Upper lobe of left lung (tissue), 6 donors: ENCODE measurements around the gene KL. TPM values are rescaled to one million over a fixed set of nuclear protein-coding genes. Genes with fewer than 3 reads are reported as not detected.

Experiments
- ATAC-seq, 2 donors: fragments of 200-7000 bp; cut with Tn5 transposase; one replicate each; pipeline ENCODE4 v1.9.1; 2022; ENCODE audit warnings: mild to moderate bottlenecking in 2 of 2, moderate library complexity in 2 of 2; ENCODE audit not compliant: low FRiP score in 2 of 2
- DNase-seq, 2 donors: peaks; one replicate each; pipeline ENCODE4 v3.0.0-alpha.2; 2019 to 2020
- H3K27ac ChIP-seq, 4 donors: fragments of 200-600 bp; sonication (generic); one replicate each; pipeline ENCODE4 v1.5.1; 2016 to 2019
- H3K27me3 ChIP-seq, 4 donors: fragments of 200-600 bp; sonication (generic); one replicate each; pipeline ENCODE4 v1.5.1; 2017 to 2019
- H3K36me3 ChIP-seq, 4 donors: fragments of 200-600 bp; sonication (generic); one replicate each; pipeline ENCODE4 v1.5.1; 2016 to 2019
- H3K4me1 ChIP-seq, 4 donors: fragments of 200-600 bp; sonication (generic); one replicate each; pipeline ENCODE4 v1.5.1; 2018 to 2019
- H3K4me3 ChIP-seq, 4 donors: fragments of 200-600 bp; sonication (generic); one replicate each; pipeline ENCODE4 v1.5.1; 2017 to 2019; ENCODE audit warnings: mild to moderate bottlenecking in 2 of 4, moderate library complexity in 1 of 4
- H3K9me3 ChIP-seq, 4 donors: fragments of 200-600 bp; sonication (generic); one replicate each; pipeline ENCODE4 v1.5.1; 2018 to 2019
- CTCF ChIP-seq, 6 experiments: fragments of 450-650 bp in 4 of 6; fragments of 200-600 bp in 2 of 6; sonication (generic) in 2 of 6; IDR thresholded peaks; one replicate each; pipeline ENCODE4 v1.5.1; 2016 to 2019; ENCODE audit warnings: antibody characterized with exemption in 6 of 6
- EP300 ChIP-seq, 4 donors: sonication (generic); formaldehyde crosslinking; IDR thresholded peaks; one replicate each; pipeline ENCODE4 v1.5.1; 2017; ENCODE audit warnings: antibody characterized with exemption in 4 of 4, control low read depth in 2 of 4
- POLR2A ChIP-seq, 4 donors: fragments of 450-650 bp; IDR thresholded peaks; one replicate each; pipeline ENCODE4 v1.5.1; 2016 to 2017; ENCODE audit warnings: antibody characterized with exemption in 4 of 4, mild to moderate bottlenecking in 2 of 4
- POLR2AphosphoS5 ChIP-seq, 2 donors: sonication (generic); formaldehyde crosslinking; IDR thresholded peaks; one replicate each; pipeline ENCODE4 v1.5.1; 2017; ENCODE audit warnings: antibody characterized with exemption in 2 of 2
- WGBS, 2 donors: methylation state at CpG; one replicate each; pipeline ENCODE4 v1.1.5; 2017 to 2018; 5-methylcytosine and 5-hydroxymethylcytosine counted together
- total RNA-seq, 6 donors: library from RNA; depleted of rRNA in 4 of 6; stranded (reverse); fragments of >200 nt in 4 of 6; gene quantifications; one replicate each; pipeline versions ENCODE4 v1.1.0 to v1.2.1, GENCODE V29; 2016 to 2021
- donor health status: DM: no; HTN: no; CAD: no; lungs with moderate emphysema.
- donor health status: DM: no; HTN: yes; CAD: no; lungs with severe emphysema.

Gene KL
- total RNA-seq, 6 donors from 2014 or later, result 4.7 to 11.2 (median 7.7) TPM

GRCh38 chr13:33079960-33080359 is 63.7 kb downstream of the KL start:
- ATAC-seq, result peak in 1 of 2 donors; percentile 53
- no peak for TF ChIP-seq EP300 (IDR thresholded peaks at IDR 0.05)
- no peak for TF ChIP-seq POLR2AphosphoS5 (IDR thresholded peaks at IDR 0.05)
- TF ChIP-seq POLR2A (IDR thresholded peaks at IDR 0.05), result no peak
- TF ChIP-seq CTCF (IDR thresholded peaks at IDR 0.05), result no peak
- Histone ChIP-seq H3K9me3 (no peaks in the 10 kb centered on the region), H3K36me3 (no peaks in the 10 kb centered on the region), H3K4me1 (peaks cover 0 to 9% (median 1%) of the 10 kb centered on the region in 4 donors), H3K4me3 (no peak overlapping the region), H3K27me3 (no peaks in the 10 kb centered on the region), H3K27ac (no peak overlapping the region)
- DNase-seq, result no peak
- WGBS, 2 donors, result 25 to 29% methylated on average over 2 of the region's 2 CpGs

GRCh38 chr13:33080972-33081590 is 64.9 kb downstream of the KL start:
- 41 to 58% methylated on average over 5 of the region's 5 CpGs for WGBS, 2 donors
- DNase-seq, result no peak

GRCh38 chr13:33081666-33082065 is 65.4 kb downstream of the KL start:
- no peak for TF ChIP-seq EP300 (IDR thresholded peaks at IDR 0.05)
- no peak for TF ChIP-seq POLR2AphosphoS5 (IDR thresholded peaks at IDR 0.05)
- TF ChIP-seq CTCF (IDR thresholded peaks at IDR 0.05), result no peak
- no peak for TF ChIP-seq POLR2A (IDR thresholded peaks at IDR 0.05)
- no peaks in the 10 kb centered on the region for H3K27me3 ChIP-seq
- WGBS, 2 donors, result 50 to 67% methylated on average over 1 of the region's 1 CpG
- no peak overlapping the region for H3K27ac ChIP-seq
- H3K4me3 ChIP-seq, result no peak overlapping the region
- H3K9me3 ChIP-seq, result no peaks in the 10 kb centered on the region
- H3K36me3 ChIP-seq, result no peaks in the 10 kb centered on the region
- DNase-seq (no peak), ATAC-seq (no peak)
- peaks cover 0 to 9% (median 1%) of the 10 kb centered on the region in 4 donors for H3K4me1 ChIP-seq

More at GRCh38 chr13:33080972-33081590, 64.9 kb downstream of the KL start:
- peaks cover 0 to 9% (median 1%) of the 10 kb centered on the region in 4 donors for H3K4me1 ChIP-seq
- no peaks in the 10 kb centered on the region for H3K36me3 ChIP-seq
- H3K4me3 ChIP-seq, result no peak overlapping the region
- H3K27ac ChIP-seq, result peak overlapping the region in 1 of 4 donors; percentile 49
- H3K9me3 ChIP-seq, result no peaks in the 10 kb centered on the region
- ATAC-seq, result no peak
- H3K27me3 ChIP-seq, result no peaks in the 10 kb centered on the region
- TF ChIP-seq CTCF (IDR thresholded peaks at IDR 0.05) (no peak), POLR2AphosphoS5 (IDR thresholded peaks at IDR 0.05) (no peak), POLR2A (IDR thresholded peaks at IDR 0.05) (no peak)

- ATAC-seq (no peak), DNase-seq (no peak)
- no peak overlapping the region for H3K4me3 ChIP-seq
- 91 to 93% methylated on average over 1 of the region's 1 CpG for WGBS, 2 donors
- H3K4me1 ChIP-seq, result peaks cover 0 to 9% (median 1%) of the 10 kb centered on the region in 4 donors
- H3K27ac ChIP-seq, result no peak overlapping the region
- no peaks in the 10 kb centered on the region for H3K27me3 ChIP-seq
- H3K9me3 ChIP-seq, result no peaks in the 10 kb centered on the region
- TF ChIP-seq CTCF (IDR thresholded peaks at IDR 0.05) (no peak), EP300 (IDR thresholded peaks at IDR 0.05) (no peak), POLR2AphosphoS5 (IDR thresholded peaks at IDR 0.05) (no peak), POLR2A (IDR thresholded peaks at IDR 0.05) (no peak)
- H3K36me3 ChIP-seq, result no peaks in the 10 kb centered on the region
Measured at GRCh38 chr13:33083054-33083453, 66.8 kb downstream of the KL start.

- DNase-seq, result no peak
- no peaks in the 10 kb centered on the region for H3K36me3 ChIP-seq
- no peak overlapping the region for H3K27ac ChIP-seq
- no peaks in the 10 kb centered on the region for H3K9me3 ChIP-seq
- TF ChIP-seq EP300 (IDR thresholded peaks at IDR 0.05) (no peak), CTCF (IDR thresholded peaks at IDR 0.05) (no peak), POLR2AphosphoS5 (IDR thresholded peaks at IDR 0.05) (no peak), POLR2A (IDR thresholded peaks at IDR 0.05) (no peak)
- H3K4me3 ChIP-seq, result no peak overlapping the region
- peaks cover 0 to 14% (median 10%) of the 10 kb centered on the region in 4 donors for H3K4me1 ChIP-seq
- ATAC-seq, result no peak
- WGBS, 2 donors, result 87 to 88% methylated on average over 9 of the region's 9 CpGs
- no peaks in the 10 kb centered on the region for H3K27me3 ChIP-seq
Measured at GRCh38 chr13:33087091-33087490, 70.9 kb downstream of the KL start.
